Panc1 (cell line): Measurements from ENCODE around the gene TTC21B. TPM values are rescaled to one million over a fixed set of nuclear protein-coding genes. Genes with fewer than 3 reads are reported as not detected.

Experiments used
- ATAC-seq: fragments of 200-7000 bp; cut with Tn5 transposase; 2 replicates; pipeline ENCODE4 v1.9.1; 2020; ENCODE audit warnings: mild to moderate bottlenecking, moderate library complexity
- BruUV-seq: library from RNA; stranded (reverse); fragments of 400-500 nt; replicated peaks from 2 replicates; lab custom pipeline; 2021; lab: Mats Ljungman, UMichigan
- CTCF ChIA-PET: fragments of 300-600 bp; sonication (Branson Sonifier 250); formaldehyde crosslinking; loops from one replicate; lab custom pipeline; 2022; ENCODE audit warnings: antibody characterized with exemption; lab: Charles Lee
- POLR2A ChIA-PET: fragments of 300-600 bp; sonication (Branson Sonifier 250); formaldehyde crosslinking; loops from one replicate; lab custom pipeline; 2022; ENCODE audit warnings: antibody characterized with exemption; lab: Charles Lee
- DNase-seq: peaks from one replicate; pipeline ENCODE4 v3.0.0-alpha.2; 2010; ENCODE audit warnings: low read depth, low spot score
- H3K27ac ChIP-seq: 2 replicates; pipeline ENCODE4 v1.5.1; 2011; ENCODE audit warnings: mild to moderate bottlenecking, low read length, inconsistent platforms
- H3K27me3 ChIP-seq: fragments of 200-500 bp; sonication (Bioruptor generic); 2 replicates; pipeline ENCODE4 v1.6.0; 2014; ENCODE audit warnings: low read length, inconsistent platforms; ENCODE audit not compliant: control insufficient read depth, insufficient read depth
- H3K36me3 ChIP-seq: fragments of 200-500 bp; sonication (Bioruptor generic); 2 replicates; pipeline ENCODE4 v1.5.1; 2014; ENCODE audit warnings: inconsistent platforms, mild to moderate bottlenecking, low read length, moderate library complexity; ENCODE audit not compliant: control insufficient read depth, insufficient read depth
- H3K4me1 ChIP-seq: 2 replicates; pipeline ENCODE4 v1.5.1; 2011; ENCODE audit warnings: inconsistent platforms, mild to moderate bottlenecking, low read length, moderate library complexity; ENCODE audit not compliant: control insufficient read depth, insufficient read depth
- H3K4me3 ChIP-seq, 2 experiments: 2 replicates each; pipeline ENCODE4 v1.5.1; 2011 to 2012; ENCODE audit warnings: low read depth in 2 of 2, low read length in 2 of 2, mild to moderate bottlenecking in 2 of 2, inconsistent platforms in 1 of 2, moderate library complexity in 1 of 2
- H3K9me3 ChIP-seq: fragments of 200-500 bp; sonication (Bioruptor generic); 2 replicates; pipeline ENCODE4 v1.5.1; 2014; ENCODE audit warnings: low read depth, mild to moderate bottlenecking, inconsistent platforms, low read length, moderate library complexity; ENCODE audit not compliant: control insufficient read depth, insufficient read depth
- POLR2AphosphoS5 ChIP-seq: IDR thresholded peaks from 2 replicates; pipeline ENCODE4 v1.6.1; 2012; ENCODE audit warnings: mild to moderate bottlenecking, low read depth, low read length, moderate library complexity
- SIN3A ChIP-seq: IDR thresholded peaks from 2 replicates; pipeline ENCODE4 v1.6.1; 2012; ENCODE audit warnings: low read depth, mild to moderate bottlenecking, low read length, moderate library complexity, borderline replicate concordance; ENCODE audit not compliant: insufficient read depth
- TCF7L2 ChIP-seq: IDR thresholded peaks from 2 replicates; pipeline ENCODE4 v1.6.1; 2011; ENCODE audit warnings: mild to moderate bottlenecking, low read depth, low read length, inconsistent platforms
- in situ Hi-C: cut with HindIII; loops from 2 replicates; pipeline ENCODE4 v1.10.0; 2016; ENCODE audit warnings: low sequenced_read_pairs, low pct_unique_long_range_greater_than_20kb
- intact Hi-C: fragments of 100-400 bp; cut with micrococcal nuclease; formaldehyde crosslinking; loops from one replicate; pipeline ENCODE4 v1.10.0; 2022; ENCODE audit not compliant: unreplicated experiment
- total RNA-seq: library from RNA; stranded (reverse); gene quantifications from one replicate; pipeline ENCODE4 v1.2.1, GENCODE V29; 2021; ENCODE audit not compliant: unreplicated experiment
- TF ChIP-seq, protein P1 (sequence below), 2 experiments: IDR thresholded peaks; 2 replicates each; pipeline ENCODE4 v1.6.1; 2011 to 2012; ENCODE audit warnings: low read depth in 2 of 2, control low read depth in 1 of 2, low read length in 1 of 2, mild to moderate bottlenecking in 1 of 2, moderate library complexity in 1 of 2; ENCODE audit not compliant: insufficient read depth in 1 of 2
- TF ChIP-seq, protein P2 (sequence below): fragments of 450-650 bp; IDR thresholded peaks from 2 replicates; pipeline ENCODE4 v1.5.1; 2017; ENCODE audit warnings: mild to moderate bottlenecking

Gene TTC21B
- total RNA-seq, 1 experiment from 2014 or later: 12.4 TPM

GRCh38 chr2:165827921-165828276 is 125.7 kb downstream of the TTC21B start:
- no peaks in the 10 kb centered on the region for H3K9me3 ChIP-seq
- H3K4me3 ChIP-seq: no peak overlapping the region
- BruUV-seq: no TSS peak
- DNase-seq: no peak
- TF ChIP-seq TCF7L2: no peak
- TF ChIP-seq, protein P1, sequence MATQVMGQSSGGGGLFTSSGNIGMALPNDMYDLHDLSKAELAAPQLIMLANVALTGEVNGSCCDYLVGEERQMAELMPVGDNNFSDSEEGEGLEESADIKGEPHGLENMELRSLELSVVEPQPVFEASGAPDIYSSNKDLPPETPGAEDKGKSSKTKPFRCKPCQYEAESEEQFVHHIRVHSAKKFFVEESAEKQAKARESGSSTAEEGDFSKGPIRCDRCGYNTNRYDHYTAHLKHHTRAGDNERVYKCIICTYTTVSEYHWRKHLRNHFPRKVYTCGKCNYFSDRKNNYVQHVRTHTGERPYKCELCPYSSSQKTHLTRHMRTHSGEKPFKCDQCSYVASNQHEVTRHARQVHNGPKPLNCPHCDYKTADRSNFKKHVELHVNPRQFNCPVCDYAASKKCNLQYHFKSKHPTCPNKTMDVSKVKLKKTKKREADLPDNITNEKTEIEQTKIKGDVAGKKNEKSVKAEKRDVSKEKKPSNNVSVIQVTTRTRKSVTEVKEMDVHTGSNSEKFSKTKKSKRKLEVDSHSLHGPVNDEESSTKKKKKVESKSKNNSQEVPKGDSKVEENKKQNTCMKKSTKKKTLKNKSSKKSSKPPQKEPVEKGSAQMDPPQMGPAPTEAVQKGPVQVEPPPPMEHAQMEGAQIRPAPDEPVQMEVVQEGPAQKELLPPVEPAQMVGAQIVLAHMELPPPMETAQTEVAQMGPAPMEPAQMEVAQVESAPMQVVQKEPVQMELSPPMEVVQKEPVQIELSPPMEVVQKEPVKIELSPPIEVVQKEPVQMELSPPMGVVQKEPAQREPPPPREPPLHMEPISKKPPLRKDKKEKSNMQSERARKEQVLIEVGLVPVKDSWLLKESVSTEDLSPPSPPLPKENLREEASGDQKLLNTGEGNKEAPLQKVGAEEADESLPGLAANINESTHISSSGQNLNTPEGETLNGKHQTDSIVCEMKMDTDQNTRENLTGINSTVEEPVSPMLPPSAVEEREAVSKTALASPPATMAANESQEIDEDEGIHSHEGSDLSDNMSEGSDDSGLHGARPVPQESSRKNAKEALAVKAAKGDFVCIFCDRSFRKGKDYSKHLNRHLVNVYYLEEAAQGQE (IDR thresholded peaks at IDR 0.05; ENCODE audit: insufficient read depth in 1 of 2, low read depth in 2 of 2, low read length in 1 of 2): no peak
- no peak for ATAC-seq
- no peaks in the 10 kb centered on the region for H3K27me3 ChIP-seq
- ChIA-PET CTCF (no interaction called here), POLR2A (no interaction called here)
- H3K4me1 ChIP-seq: no peaks in the 10 kb centered on the region
- intact Hi-C loops: no loop called here
- H3K36me3 ChIP-seq: no peaks in the 10 kb centered on the region
- no peak overlapping the region for H3K27ac ChIP-seq
- in situ Hi-C loops: no loop called here

GRCh38 chr2:165827016-165827920 is 126.3 kb downstream of the TTC21B start:
- no peak overlapping the region for H3K27ac ChIP-seq
- H3K4me1 ChIP-seq: no peaks in the 10 kb centered on the region
- no peak overlapping the region for H3K4me3 ChIP-seq
- intact Hi-C loops: no loop called here
- in situ Hi-C loops: no loop called here
- H3K27me3 ChIP-seq: no peaks in the 10 kb centered on the region
- ChIA-PET CTCF (no interaction called here), POLR2A (no interaction called here)
- DNase-seq: no peak
- TF ChIP-seq POLR2AphosphoS5 (no peak), SIN3A (no peak), TCF7L2 (no peak)
- TF ChIP-seq, protein P1 (IDR thresholded peaks at IDR 0.05; ENCODE audit: insufficient read depth in 1 of 2, low read depth in 2 of 2, low read length in 1 of 2): no peak
- TF ChIP-seq, protein P2, sequence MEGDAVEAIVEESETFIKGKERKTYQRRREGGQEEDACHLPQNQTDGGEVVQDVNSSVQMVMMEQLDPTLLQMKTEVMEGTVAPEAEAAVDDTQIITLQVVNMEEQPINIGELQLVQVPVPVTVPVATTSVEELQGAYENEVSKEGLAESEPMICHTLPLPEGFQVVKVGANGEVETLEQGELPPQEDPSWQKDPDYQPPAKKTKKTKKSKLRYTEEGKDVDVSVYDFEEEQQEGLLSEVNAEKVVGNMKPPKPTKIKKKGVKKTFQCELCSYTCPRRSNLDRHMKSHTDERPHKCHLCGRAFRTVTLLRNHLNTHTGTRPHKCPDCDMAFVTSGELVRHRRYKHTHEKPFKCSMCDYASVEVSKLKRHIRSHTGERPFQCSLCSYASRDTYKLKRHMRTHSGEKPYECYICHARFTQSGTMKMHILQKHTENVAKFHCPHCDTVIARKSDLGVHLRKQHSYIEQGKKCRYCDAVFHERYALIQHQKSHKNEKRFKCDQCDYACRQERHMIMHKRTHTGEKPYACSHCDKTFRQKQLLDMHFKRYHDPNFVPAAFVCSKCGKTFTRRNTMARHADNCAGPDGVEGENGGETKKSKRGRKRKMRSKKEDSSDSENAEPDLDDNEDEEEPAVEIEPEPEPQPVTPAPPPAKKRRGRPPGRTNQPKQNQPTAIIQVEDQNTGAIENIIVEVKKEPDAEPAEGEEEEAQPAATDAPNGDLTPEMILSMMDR: no peak
- no peak for ATAC-seq
- no peaks in the 10 kb centered on the region for H3K9me3 ChIP-seq
- BruUV-seq: no TSS peak
- no peaks in the 10 kb centered on the region for H3K36me3 ChIP-seq
